ENCODE measurements around the gene DDX56. TPM values are rescaled to one million over a fixed set of nuclear protein-coding genes. Genes with fewer than 3 reads are reported as not detected.

DDX56 gene
- total RNA-seq, 4 donors from 2014 or later: 43.0 to 104 (median 50.3) TPM

- no peak for TF ChIP-seq CTCF (IDR thresholded peaks at IDR 0.05)
- DNase-seq (ENCODE audit: low spot score): no peak
- ATAC-seq (ENCODE audit: low FRiP score): no peak
Measured at GRCh38 chr7:44568771-44569560, 4.7 kb downstream of the DDX56 start.

- no peak for DNase-seq (ENCODE audit: low spot score)
- ATAC-seq (ENCODE audit: low FRiP score): no peak
- TF ChIP-seq CTCF (IDR thresholded peaks at IDR 0.05): no peak
Measured at GRCh38 chr7:44567884-44568283, 5.8 kb downstream of the DDX56 start.

GRCh38 chr7:44566680-44567079 lies 7.0 kb downstream of the DDX56 start:
- TF ChIP-seq CTCF (IDR thresholded peaks at IDR 0.05): no peak
- ATAC-seq (ENCODE audit: low FRiP score): no peak
- DNase-seq (ENCODE audit: low spot score): no peak

GRCh38 chr7:44565795-44566559 lies 7.7 kb downstream of the DDX56 start:
- ATAC-seq (ENCODE audit: low FRiP score) (peak; percentile 37), DNase-seq (ENCODE audit: low spot score) (no peak)
- no peak for TF ChIP-seq CTCF (IDR thresholded peaks at IDR 0.05)

GRCh38 chr7:44565097-44565794 lies 8.5 kb downstream of the DDX56 start:
- peak in 1 of 3 donors; percentile 66 for TF ChIP-seq CTCF (IDR thresholded peaks at IDR 0.05)
- DNase-seq (ENCODE audit: low spot score): peak; percentile 44
- peak; percentile 64 for ATAC-seq (ENCODE audit: low FRiP score)

GRCh38 chr7:44564606-44565005 lies 9.1 kb downstream of the DDX56 start:
- ATAC-seq (ENCODE audit: low FRiP score) (no peak), DNase-seq (ENCODE audit: low spot score) (no peak)
- TF ChIP-seq CTCF (IDR thresholded peaks at IDR 0.05): no peak

Data from omental fat pad (tissue), 4 donors.